NCI-H1417 (cell line): ENCODE measurements around the gene PERP.
"Not testable (repeated sequence)": the region's sequence is repeated elsewhere in the genome, so short reads cannot be mapped to it uniquely, and the experiment has no call there.

Experiments used
- DNase-seq, 3 experiments: peaks; one replicate each; lab custom pipeline; 2025; lab: John Stamatoyannopoulos, UW

Gene PERP

DNA sequence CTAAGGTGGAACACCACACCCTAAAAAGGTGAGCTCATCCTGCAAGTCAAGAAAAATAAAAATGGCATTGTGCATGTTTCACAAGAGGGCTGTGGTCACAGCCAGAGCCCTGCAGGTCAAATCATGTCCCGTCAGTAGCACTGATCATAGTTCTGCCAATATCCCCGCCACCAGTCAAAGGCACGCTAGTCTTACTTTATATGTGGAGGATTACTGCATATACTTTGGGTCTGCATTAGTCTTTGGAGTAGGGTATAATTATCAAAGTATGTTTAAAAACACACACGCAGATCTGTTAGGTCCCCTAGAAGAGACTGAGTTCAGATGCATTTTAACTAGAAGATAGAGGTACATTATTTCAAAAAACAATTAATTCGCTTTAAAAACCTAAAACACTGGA lies 1.8 kb downstream of the PERP start:
- peak; percentile 37 to 88 (median 58) for DNase-seq

DNA sequence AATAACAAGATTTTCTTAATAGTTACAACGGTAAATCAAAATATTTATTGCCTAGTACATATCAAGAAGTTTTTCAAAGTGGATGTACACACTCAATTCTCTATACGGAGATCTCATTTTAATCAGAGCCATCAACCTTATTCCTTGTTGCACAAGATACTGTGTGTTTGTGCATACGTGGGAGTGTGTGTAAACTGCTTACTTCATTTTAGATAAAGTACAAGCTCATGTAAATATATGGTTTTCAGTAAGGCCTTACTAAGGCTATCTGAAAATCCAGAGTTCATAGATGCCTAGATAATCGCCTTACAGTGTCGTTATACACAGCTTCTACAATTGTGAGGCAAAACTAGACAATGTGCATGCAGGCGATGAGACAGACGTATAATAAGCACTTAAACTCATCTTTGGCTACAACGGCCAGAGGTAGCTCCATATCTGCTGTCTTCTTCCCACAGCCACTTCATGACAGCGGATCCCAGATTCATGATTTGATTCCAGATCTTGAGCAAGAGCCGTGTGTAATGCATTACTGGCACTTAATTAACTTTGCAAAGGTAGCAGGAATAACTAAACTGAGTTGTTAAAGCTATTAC lies 2.5 kb downstream of the PERP start:
- peak; percentile 46 to 78 (median 54) for DNase-seq

DNA sequence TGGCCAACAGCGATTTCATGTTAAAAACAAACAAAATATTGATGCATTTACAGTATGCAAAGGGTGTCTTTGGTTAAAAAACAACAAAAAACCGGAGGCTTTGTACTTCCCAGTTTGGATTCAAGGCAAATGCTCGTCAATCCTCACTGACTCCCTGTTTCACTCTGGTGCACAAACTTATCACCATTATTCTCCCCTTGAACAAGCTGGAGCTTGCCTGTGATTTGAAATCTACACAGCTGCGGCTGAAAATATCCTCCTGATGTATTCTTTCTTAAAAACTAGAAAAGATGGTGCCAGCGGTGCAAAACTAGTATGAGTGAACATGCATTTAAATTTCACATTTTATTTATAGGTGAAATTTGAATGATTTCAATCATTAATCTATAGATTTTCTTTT lies 3.3 kb downstream of the PERP start:
- DNase-seq: peak; percentile 65 to 88 (median 67)

DNA sequence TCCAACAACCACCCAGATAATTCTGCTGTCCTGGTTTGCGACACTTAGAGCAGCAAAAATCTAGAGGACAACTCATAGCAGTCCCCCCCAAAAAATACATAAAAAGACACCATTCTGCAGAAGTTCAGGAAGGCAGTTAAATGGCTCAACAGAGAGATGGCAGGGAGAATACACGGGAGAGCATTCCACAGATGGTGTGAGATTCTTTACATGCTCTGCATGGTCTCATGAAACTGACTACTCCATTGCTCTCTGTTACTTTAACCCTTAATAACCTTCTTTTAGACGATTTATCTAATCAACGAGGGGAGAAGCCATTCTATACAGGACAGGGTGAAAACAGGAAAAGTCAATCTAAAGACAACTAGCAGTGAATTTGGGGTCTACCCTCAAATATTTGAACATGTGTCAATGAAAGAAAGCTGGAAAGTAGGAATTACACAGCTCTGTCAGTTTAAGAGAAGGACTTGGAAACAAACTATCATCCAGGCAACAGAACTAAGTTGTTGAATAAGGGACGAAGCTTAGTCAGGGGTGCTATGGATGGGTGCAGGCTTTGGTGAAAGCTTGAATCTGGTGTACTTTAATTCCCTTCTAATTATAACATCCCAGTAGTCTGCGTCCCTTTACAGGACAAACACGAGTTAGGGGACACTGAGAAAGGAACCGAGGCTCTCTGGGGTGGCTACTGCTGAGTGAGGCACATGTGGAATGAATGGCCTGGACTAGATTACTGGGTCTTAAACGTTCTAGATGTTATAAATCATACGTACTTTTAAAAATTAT lies 5.1 kb downstream of the PERP start:
- no peak for DNase-seq

DNA sequence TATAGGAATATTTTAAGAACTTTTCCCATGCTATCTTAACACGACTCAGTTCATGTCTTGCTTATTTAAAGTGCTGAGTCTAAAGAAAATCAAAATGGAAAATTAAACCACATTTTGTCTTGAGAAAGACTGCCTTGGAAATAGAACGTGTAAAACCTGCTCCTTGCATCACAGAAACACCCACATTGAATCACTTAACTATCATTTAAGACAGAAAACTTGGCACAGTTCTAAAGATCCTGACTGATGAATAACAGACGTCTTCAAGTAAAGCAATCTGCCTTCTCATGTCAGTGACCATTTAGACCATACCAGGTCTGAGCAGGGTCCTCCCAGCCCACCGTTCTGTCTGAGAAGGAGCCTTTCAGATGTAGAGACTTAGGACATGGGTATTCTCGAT lies 7.4 kb downstream of the PERP start:
- DNase-seq: no peak

DNA sequence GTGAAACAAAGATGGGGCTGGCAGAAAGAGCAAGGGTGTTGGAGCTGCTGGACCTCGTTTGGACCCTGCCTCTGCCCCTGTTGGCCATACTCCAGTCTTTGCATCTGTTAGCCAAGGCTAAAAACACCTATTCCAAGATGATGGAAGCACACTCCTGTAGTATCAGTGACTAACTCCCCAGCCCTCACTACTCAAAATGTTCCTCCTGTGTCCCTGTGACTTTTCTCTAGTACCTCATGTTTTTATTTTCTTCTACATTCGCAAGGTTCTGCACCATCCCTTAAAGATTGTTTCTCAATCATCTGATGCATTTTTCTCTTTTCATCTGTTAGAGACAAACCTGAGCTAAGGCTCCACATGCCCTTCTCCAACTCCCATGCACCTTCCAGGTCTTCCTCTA lies 8.9 kb downstream of the PERP start:
- no peak for DNase-seq

DNA sequence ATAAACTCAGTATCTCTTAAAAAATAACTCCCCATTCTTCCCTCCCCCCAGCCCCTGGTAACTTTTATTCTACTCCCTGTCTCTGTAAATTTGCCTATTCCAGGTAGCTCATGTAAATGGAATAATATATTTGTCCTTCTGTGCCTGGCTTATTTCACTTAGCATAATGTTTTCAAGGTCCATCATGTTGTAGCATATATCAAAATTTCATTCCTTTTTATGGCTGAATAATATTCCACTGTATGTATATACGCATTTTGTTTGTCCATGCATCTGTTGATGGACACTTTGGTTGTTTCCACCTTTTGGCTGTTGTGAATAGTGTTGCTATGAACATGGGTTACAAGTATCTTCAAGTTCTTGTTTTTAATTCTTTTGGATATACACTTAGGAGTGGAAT lies 13.0 kb downstream of the PERP start:
- no peak for DNase-seq

DNA sequence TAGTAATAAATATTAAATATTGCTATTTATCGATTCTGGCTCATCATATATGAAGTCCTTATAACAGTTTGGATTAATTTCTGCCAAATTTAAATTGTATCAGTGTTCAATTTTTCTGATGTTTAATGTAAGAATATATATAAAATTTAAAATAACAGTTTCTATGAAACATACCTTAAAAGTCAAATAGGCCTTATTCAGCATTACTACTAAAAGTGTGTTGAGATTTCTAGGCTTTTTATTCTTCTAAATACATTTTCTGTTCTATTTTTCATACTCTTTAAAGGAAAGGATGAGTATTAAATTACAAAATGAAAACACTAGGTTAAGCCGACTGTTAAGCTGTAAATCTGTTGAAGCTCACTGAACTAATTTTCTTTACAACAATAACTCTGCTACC lies 13.6 kb downstream of the PERP start:
- no peak for DNase-seq

DNA sequence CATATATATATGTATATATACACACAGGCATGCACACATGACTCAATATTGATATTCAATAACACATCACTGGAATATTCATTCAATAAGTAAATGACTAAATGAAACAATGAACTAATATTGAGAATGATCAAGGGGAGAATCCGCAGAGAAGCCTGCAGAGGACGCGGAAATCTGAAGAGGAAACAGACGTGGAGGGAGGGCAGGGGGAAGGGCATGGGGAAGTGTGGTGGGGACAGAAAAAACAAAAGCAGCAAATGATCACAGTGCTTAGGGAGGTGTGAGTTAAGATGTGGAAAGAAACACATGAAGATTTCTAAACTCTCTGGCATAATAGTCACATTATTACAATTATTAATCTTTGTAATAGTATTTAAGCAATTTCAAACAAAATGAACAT lies 14.5 kb downstream of the PERP start:
- DNase-seq: no peak

DNA sequence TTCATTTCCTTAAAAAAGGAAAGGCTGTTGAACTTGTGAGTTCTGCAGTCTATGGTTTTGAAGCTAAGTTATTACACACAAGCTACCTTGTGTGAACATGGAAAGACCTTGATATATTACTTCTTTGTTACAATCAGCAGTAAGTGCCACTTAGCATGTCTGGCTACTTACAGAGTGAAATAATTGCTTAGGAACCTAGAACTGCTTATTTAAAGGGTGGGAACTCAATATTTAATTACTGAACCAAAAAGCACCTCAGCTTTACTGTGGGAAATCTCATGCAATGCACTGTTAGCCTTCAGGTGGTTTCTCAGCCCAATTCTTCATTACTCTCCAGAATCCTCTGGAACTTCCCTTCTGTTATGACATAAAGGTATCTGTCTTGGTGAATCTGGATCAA lies 17.9 kb downstream of the PERP start:
- peak; percentile 28 to 86 (median 43) for DNase-seq

DNA sequence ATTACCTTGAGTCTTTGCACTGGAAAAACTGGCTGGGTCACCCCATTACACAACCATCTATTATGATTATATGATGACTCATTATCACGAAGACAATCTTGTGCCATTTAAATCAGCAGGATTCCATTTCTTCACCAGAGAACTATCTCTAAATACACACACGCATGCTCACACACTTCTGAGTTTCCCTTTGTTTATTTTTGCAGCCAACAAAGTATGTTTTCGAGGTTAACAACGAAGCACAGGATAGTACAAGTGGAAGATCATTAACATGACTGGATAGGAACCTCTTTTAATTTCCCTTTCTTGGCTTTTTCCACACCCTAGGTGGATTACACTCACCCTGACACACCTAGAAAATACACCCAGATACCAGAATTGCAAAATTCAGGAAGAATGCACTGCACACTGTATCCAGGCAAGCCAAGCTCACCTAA lies 18.9 kb downstream of the PERP start:
- peak in 2 of 3 experiments; percentile 77 to 95 for DNase-seq

DNA sequence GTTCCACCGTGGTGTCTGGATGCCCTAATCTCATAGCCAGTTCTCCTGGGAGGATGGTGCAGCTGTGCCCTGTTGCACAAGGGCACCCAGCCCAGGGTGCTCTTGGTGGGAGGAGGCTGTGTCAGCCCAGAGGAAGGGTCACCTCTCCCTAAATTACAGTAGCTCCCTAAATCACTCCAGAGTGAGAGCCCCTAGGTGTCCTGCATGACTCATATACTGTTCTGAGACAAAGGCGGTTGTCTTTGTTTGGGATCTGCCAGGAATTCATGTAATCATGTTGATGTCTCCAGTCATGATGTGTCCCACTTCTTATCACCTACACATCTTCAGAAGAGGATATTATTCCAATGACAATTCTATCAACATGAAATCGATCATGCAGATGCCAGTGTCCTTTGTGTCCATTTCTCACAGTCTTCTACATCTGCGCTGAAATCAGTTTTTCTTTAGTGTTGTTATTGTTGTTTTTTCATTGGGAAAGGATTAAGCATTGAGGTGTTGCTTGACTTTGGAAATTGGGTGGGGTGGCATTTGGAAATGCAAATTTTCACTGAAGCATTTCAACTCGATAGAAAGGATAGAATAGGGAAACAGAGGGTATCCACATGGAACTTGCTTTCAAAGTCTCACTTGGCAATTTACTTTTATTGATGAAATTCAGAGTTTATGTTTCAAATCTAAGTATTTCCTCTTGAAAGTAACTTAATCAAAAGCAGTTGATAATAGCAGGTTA lies 19.5 kb downstream of the PERP start:
- DNase-seq: peak in 2 of 3 experiments; percentile 70 to 83

DNA sequence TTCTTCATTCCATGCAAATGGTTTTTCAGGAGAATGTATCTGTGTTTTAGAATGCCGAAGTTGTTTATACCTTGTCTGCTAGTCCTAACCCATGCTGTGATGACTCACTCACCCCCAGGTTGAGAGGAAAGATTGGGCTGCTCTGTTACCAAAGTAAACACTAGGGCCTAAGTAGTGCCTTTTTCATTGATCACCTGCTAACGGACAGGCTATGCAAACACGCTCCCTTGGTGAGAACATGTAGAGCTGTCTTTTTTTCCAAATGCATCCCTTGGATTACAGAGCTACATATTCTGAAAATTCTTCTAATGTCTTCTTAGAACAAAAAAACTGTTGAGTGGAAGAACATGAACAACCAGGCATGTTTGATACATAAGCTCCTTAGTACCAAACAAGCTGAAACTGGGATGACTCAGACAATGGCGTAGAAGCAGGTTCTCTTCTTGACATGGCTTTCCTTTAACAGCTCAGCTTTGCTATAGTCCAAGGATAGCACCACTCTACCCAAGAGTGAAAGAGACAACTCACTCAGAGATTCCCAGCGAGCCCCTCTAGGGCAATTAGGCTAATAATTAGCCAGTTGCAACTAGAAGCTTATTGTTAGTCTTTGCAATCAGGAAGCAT lies 20.5 kb downstream of the PERP start:
- DNase-seq: peak; percentile 73 to 98 (median 85)

DNA sequence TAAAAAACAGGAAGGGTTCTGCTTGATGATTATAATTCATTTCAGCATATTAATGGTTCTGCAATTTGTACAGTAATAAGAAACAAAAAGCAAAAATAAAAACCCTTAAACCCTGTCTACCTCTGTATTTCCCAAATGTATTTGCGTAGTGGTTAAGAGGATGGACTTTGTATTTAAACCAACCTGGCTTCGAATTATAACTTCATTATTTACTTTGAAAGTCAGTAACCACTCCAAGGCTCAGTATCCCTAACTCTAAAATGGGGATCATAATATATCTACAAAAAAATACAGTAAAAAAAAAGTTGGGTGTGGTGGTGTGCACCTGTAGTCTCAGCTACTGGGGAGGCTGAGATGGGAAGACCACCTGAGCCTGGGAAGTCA lies 21.4 kb downstream of the PERP start:
- no peak for DNase-seq

DNA sequence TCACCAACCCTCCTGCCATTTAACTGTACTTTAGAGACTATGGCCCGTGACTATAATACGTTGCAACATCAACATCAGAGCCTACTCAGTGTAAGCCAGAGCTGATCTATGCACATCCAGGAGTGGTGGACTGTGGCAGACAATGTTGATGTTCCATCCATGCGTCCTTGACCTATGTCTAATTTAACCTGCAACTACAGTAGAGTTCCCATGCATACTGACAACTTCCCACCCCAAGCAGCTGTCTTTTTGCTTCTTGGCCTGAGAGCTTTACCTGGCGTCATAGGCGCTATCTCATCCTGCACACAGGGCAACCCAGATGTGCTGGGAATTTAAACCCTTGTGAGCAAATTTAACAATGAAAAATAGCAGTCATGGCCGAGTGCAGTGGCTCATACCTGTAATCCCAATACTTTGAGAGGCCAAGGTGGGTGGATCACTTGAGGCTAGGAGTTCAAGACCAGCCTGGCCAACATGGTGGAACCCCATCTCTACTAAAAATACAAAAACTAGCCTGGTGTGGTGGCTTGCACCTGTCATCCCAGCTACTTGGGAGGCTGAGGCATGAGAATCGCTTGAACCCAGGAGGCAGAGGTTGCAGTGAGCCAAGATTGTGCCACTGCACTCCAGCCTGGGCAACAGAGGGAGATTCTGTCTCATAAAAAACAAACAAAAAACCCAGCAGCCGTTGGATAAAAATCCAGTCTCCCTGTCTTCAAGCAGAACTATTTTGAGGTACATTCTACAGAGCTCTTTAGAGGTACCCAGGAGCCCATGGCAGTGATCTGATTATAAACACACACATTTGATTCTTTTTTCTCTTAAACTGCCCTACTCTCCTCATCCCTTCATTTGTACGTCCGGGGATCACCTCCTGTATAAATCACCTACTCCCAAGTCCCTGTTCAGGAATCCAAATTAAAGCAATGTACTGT lies 22.0 kb downstream of the PERP start:
- DNase-seq: no peak

DNA sequence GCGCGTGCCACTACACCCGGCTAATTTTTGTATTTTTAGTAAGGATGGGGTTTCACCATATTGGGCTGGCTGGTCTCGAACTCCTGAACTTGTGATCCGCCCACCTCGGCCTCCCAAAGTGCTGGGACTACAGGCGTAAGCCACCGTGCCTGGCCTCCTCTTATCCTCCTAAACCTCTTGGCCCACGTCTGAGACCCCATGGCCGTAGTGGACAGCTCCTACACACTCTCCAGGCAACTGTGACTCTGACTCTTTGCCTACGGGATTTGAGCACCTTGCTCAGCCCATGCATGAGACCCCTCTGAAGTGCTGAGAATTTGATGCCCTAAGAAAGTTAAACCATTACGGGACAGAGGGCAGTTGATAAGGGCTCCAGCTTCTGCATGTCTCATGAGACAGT lies 25.0 kb downstream of the PERP start:
- DNase-seq: no peak

DNA sequence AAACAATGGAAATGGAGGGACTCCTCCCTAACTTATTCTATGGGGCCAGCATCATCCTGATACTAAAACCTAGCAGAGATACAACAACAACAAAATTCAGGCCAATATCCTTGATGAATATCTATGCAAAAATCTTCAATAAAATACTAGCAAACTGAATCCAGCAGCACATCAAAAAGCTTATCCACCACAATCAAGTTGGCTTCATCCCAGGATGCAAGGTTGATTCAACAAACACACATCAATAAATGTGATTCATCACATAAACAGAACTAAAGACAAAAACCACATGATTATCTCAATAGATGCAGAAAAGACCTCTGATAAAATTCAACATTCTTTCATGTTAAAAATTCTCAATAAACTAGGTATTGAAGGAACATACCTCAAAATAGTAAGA lies 27.7 kb downstream of the PERP start:
- DNase-seq: not testable (repeated sequence)

DNA sequence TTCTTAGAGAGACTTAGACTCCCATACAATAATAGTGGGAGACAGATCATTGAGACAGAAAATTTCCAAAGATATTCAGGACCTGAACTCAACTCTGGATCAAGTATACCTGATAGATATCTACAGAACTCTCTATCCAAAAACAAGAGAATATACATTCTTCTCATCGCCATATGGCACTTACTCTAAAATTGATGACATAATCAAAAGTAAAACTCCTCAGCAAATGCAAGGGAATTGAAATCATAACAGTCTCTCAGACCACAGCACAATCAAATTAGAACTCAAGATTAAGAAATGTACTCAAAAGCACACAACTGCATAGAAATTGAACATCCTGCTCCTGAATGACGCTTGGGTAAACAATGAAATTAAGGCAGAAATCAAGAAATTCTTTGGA lies 28.7 kb downstream of the PERP start:
- no peak for DNase-seq

DNA sequence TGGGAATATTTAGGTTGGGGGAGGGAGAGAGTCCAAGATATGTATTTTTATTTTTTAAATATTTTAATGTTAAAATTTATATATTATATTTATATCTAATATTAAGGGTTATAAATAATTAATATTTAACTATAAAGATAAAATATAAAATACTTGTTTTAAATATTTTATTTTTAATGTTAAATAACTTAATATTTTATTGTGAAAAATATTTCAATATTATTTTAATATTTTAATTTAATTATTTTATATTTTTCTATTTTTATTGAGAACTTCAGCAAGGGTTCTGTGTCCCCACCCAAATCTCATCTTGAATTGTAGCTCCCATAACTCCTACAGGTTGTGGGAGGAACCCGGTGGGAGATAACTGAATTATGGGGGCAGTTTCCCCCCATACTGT lies 34.0 kb downstream of the PERP start:
- no peak for DNase-seq

DNA sequence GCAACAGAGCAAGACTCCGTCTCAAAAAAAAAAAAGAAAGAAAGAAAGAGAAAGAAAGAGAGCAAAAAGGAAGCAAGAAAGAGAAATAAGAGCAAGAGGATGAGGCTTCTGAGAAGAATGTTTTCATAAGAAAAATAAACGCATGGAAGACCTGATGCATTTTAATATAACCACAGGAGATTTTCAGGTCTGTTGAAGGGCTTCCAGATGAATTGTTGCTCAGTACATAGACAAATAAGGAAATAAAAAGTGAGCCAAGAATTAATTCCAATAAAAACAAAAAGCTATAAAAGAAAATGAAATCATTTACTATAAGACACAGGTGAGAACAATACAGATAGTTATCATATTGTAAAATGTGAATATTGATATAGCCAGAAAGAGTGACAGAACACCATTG lies 43.5 kb downstream of the PERP start:
- no peak for DNase-seq

DNA sequence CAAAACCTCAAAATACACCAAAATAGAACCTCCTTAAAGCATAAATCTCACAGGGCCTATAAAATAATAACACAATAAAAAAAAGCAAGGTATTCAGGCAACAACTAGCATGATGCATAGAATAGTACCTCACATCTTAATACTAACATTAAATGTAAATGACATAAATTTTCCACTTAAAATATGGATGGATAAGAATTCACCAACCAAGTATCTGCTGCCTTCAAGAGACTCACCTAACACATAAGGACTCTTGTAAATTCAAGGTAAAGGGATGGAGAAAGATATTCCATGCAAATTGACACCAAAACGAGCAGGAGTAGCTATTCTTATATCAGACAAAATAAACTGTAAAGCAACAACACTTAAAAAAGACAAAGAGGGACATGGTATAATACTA lies 52.2 kb downstream of the PERP start:
- no peak for DNase-seq

DNA sequence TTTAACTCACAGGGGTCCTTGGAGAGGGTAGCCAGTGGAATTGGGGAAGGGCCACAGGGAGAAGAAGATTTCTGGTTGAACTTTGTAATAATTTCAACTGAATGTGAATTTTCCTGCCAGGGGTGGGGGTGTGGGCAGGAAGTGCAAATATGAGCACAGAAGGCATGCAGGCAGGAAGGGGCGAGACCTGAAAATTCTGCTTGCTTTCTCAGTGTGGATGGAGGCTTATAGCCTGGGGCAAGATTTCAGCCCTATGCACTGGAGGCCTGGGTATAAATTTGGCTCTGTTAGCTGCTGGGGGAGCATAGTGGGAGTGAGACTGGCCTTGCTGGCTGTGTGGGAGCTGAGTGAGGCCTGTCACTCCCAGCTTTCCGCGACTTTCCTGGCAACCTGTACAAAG lies 54.4 kb downstream of the PERP start:
- peak in 1 of 3 experiments; percentile 33 for DNase-seq
